Stimulated activated CD4-positive, alpha-beta T cell treated with anti-CD3 and anti-CD28 coated beads, Interleukin-12 subunit alpha, Interleukin-12 subunit beta, amount 100 ng/mL, for 4 hours (primary cell): ENCODE measurements around the gene TK1.

Experiments used
- DNase-seq: peaks from one replicate; pipeline ENCODE4 v3.0.0-alpha.2; 2020

TK1 gene

DNA sequence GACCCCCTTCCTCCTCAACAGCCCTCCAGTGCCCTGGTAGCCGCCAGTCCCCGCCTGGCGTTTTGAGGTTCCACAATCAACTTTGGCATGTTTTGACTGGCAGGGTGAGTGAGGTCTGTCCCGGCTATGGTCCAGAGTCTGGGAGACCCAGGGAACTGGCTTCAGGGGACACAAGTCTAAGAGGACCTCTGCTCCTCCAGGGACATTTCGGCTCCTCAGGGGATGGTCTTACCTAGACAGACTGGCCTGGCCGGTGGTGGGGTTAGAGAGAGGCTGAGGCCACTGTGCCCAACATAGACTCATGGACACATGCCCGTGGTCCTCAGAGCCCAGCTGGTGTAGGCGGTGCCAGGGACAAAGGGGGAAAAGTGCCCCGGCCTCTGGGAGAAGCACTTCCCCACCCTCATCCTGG lies 54.1 kb downstream of the TK1 start:
- DNase-seq: no peak

GRCh38 chr17:78132084-78132676 lies 54.7 kb downstream of the TK1 start:
- DNase-seq: peak; percentile 65

GRCh38 chr17:78131172-78132083 lies 55.4 kb downstream of the TK1 start:
- peak; percentile 59 for DNase-seq

GRCh38 chr17:78130437-78131101 lies 56.3 kb downstream of the TK1 start, which contains the start of gene TMC8:
TMC8 (plus strand) TSS chr17:78130771; CDS start chr17:78131589, 818 bp downstream.
- no peak for DNase-seq

DNA sequence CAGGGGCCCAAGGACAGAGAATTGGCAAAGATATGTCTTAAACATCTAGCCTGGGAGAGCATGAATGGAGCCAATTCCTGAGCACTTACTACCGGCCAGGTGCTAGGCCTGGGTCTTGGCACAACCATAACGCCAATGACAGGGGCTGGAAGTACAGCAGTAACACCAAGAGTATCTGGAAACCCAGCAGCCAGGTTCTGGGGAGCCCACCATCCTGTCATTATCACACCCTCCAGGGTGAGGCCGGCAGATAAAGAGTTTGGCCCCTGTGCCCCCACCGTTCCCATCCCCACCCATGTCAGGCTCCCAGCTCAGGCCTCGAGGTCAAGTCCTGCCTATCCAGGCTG lies 56.8 kb downstream of the TK1 start:
- DNase-seq: no peak

DNA sequence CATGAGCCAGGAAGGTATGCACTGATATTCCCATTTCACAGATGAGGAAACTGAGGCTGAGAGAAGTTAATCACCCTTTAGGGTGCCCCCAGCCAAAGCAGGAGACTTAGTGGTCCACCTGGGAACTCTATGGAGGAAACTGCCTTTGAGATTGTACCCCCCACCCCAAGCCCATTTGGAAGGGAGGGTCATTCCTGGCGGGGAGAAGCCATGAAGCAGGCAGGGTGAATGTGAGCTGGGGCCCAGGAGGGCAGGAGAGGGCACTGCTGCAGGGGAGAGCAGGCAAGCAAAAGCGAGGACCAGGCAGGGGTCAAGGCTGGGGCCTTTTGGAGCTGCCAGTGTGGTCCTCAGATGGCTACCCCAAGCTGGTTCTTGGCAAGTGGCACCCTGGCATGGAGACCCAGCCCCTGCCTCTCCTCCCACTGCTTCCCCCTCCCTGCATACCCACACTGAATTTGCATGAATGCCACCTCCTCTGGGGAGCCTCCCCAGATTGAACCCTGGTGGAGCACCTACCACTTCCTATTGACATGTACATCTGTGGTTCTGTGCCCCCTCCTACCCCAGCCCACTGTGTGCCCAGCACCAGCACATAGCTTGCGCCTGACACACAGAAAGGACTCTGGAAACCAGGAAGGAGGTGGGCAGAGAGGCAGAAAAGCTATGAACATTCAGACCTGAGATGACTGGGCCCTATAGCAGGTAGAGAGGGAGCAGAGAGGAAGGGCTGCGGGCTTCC lies 57.3 kb downstream of the TK1 start:
- DNase-seq: no peak

DNA sequence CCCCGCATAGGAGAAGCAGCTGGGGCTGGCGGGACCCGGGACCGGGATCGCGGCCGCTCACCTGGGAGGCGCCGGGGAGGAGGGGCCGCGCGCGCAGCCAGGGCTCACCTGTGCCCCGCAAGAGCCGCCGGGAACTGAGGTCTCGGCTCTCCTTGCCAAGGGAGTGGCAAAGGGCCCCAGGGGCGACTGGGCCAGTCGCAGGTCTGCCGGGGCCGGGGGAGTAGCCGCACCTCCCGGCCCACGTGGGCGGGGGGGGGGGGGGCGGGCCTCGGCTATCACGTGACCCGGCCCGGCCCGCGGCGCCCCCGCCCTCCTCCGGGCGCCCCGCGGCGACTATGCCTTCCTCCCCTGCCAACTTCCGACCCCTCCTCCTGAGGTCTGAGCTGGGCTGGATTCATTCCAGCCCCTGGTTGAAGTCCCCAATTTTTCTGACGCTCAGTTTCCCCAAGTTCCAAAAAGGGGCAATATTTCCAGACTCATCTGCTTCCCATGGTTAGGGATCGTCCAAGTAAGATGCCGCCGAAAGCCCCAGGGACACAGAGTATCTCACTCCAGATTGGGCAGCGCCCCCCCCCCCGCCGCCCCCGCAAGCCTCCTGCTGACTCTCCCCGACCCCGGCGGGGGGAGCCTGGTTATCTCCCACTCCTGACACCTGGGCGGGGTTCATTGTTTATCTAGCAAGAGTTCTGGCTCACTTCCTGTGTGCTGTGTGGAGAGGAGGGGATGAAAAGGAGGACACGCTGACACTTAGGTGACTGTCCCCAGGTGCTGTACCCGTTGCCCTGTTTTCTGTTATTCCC lies 58.1 kb downstream of the TK1 start, which contains the start of gene TMC6:
TSS of gene TMC6 (minus strand) at position 205 of the 800 bp plus-strand sequence. CDS start 1,923 bp downstream, outside the sequence.
- DNase-seq: peak; percentile 58

- no peak for DNase-seq
These were observed 58.8 kb downstream of the TK1 start for GRCh38 chr17:78127888-78128550.

GRCh38 chr17:78127239-78127887 lies 59.5 kb downstream of the TK1 start:
- DNase-seq: no peak

DNA sequence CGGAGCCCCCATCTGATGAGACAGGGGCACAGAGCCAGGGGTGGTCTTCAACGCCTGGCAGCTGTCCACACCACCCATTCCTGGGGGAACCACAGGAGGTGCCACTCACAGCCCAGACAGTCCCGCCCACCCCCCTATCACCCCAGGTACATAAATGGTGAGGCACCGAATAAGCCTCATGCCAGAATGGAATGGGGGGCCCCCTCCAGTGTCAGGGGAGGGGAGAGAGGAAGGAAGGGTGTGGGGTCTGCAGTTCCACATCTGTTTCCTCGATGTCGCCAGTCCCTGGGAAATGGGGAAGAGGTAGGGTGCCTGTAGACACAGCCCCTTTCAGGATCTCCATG lies 60.0 kb downstream of the TK1 start:
- no peak for DNase-seq

DNA sequence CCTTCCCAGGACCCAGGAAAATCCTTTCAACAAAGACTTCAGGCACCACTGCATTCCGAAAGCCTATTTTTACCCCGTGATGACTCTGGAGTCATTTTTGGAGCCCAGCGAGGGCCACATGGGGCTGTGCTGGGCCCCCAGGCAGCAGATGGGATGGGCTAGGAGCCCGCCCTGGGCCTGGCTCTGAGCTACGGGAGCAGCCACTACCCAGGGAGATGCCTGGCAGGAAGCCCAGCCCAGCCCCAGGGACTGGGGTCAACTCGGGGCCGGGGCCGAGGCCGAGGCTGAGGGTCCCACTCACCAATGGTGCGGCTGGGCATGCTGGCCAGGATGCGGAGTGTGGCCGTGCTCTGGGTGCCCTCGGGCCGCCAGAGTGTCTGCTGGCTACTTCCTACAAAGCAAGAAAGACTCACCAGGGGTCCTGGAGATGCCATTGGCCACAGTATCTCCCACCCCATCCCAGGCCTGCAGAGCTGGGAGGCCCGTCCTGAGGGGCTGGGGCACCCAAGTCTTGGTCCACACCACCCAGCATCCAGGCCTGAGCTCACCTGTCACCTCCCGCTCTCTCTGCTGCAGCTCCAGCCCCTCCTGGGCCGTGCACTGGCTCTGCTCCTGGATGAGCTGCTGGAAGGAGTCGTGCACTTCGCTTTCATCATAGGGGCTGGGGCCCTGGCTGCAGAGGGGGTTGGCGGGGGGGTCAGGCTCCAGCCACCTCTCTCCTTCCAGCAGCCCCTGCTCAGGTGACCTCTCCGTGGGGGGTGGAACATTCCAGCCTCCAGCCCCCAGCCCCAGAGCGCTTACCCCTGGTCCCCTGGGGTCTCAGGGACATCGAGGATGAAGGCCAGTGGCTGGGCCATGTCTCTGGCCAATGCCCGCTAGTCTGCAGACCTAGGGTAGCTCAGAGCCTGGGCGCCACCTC lies 60.6 kb downstream of the TK1 start:
- no peak for DNase-seq

DNA sequence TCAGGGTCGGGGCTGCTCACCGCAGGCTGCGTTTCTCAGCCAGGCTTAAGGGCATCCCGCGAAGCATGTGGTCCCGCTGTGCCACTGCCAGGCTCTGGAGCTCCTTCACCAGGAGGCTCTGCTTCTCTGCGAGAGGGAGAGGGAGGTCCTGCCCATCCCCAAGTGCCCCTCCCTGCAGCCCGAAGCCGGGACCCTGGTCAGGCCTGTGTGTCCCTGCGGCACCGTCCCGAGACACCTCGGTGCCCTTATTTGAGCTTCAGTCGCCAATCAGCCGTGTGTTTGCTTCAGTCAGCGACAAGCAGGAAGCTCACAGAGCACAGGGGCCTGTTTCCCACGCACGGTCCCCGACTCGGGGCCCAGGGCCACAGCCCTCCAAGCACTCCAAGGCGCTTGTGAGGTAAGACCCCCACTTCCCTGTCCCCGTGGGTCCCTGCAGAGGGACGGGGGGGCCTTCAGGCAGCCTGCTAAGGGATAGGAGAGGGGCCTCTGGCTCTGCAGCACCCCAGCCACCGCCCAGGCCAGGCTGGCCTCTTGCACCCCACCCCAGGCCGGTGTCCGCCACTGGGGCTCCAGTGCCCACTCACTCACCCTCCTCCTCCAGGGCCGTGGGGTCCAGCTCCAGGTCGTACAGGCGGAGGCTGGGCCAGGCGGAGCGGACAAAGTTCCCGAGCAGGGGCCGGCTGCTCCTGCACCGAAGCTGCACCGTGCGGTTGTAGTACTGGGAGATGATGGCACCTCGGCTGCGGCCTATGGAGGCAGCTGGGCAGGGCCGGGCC lies 61.5 kb downstream of the TK1 start:
- DNase-seq: no peak

DNA sequence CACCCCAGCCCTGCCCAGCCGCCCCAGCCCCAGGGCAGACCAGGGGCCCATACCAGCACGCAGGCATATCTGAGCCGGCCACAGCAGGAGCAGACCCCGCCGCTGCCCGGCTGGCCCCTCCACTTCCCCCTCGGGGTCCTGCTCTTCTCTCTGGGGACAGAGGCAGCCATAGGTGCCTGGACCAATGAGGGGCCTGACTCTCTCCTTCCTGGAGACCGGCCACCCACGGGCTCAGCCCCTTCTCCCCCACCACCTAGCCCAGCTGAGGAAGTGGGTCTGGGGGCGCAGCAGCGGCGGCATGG lies 62.1 kb downstream of the TK1 start:
- no peak for DNase-seq
